Activated T-helper 1 cell treated with anti-CD3 and anti-CD28 coated beads, Interleukin-2, amount 50 U/mL, for 16 hours (primary cell): Measurements from ENCODE around the gene OR2T35.
"Not testable (repeated sequence)": the region's sequence is repeated elsewhere in the genome, so short reads cannot be mapped to it uniquely, and the experiment has no call there.

ENCODE experiments used
- DNase-seq, 2 donors: peaks; one replicate each; pipeline ENCODE4 v3.0.0-alpha.2; 2020; ENCODE audit warnings: low read depth in 1 of 2, low spot score in 1 of 2

The OR2T35 gene, protein sequence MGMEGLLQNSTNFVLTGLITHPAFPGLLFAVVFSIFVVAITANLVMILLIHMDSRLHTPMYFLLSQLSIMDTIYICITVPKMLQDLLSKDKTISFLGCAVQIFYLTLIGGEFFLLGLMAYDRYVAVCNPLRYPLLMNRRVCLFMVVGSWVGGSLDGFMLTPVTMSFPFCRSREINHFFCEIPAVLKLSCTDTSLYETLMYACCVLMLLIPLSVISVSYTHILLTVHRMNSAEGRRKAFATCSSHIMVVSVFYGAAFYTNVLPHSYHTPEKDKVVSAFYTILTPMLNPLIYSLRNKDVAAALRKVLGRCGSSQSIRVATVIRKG

DNA sequence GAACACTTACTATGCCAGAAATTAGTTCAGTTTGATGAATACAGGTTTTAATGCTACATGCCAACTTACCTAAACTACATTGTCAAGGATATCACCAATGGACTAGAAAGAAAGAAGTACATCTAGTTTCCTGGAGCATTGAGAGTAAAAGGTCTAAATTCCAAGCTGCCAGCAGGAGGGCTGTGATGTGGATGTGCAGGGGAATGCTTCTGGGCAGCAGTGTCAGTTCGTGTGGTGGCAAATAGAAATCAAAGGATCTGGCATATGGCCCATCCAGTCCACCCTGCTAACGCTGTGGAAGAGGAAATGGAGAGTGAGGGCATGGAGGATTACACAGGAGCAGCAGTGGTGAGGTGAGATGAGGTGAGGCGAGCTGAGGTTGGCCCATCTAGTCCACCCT lies at the start of gene OR2T35:
TSS of gene OR2T35 (minus strand) at position 101 of the 400 bp plus-strand sequence. CDS start 6,020 bp downstream, outside the sequence.
- not testable (repeated sequence) for DNase-seq

DNA sequence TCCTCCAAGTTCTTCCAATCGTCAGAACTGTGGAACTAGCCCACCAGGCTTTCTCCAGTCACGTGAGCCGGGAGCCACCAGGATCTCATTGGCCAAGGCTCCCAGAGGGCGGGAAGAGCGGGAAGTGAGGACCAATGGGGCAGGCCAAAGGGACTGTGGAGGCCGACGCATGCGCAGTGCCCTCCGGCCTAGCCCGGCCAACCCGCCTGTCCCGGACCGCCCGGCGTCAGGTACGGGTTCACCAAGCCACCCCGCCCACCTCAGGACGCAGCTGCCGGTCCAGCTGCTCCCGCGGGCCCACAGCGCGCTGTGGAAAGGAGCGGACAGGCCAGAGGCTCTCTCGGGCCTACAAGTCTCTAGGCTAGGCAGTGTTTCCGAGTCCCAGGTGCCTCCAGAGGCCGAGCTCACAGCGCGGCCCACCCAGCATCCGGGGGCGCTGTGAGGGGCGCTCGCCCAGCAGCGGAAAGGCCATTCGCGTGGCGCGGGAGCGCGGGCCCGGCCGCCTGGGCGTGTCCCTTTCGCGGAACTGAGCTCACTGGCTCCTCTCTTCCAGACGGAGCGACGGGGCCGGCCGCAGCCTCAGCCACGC lies 46.6 kb upstream of the OR2T35 start:
- DNase-seq, result no peak

DNA sequence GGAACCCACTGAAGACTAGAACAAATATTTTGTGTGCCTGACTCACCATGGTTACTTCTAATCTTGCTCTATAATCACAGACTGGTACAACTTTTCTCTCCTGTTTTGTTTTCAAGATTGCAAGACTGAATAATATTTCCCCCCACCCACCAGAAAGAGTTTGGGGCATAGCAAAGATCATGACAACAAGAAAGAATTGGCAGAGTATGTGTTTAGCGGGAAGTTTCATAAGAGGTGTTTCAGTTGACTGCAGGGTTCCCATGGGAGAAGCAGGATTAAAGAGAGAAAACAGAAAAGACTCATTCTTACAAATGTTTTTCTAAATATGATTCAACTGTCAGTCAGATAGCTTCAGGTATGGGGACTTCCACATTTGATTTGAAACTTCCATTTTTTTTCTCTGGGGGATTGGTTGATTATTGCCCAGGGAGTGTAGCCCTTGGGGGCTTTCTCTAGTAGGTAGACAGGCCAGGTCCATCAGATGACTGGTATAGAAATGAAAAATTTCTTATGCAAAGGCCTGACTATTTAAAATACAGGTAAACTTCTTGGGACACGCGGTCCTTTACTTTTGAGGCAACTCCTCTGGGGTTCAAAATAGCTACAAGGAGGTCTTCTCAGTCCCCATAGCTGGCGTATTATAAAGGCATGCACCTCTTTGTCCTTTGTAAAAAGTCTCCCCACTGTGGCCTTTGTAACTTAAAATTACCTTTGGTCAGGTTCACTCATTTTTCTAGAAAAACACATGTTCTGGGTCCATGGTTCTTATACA lies 43.6 kb upstream of the OR2T35 start:
- DNase-seq, result no peak

DNA sequence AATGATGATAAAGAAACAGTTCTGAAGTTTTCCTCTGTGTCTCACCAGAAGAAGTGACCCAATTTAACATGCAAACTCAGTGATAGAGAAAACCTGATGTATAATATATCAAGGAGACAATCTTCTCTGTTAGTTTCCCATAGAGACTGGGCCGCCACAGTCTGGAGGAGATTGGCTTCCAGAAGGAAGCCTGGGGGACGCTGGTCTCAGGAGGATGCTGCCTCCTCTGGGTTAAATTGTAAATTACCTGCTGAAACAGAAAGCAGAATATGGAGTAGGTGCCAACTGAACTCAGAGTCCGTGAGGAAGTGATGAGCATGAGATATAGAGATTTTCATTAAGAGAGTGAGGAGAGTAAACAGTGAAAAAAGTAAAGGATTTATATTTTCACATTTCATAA lies 41.7 kb upstream of the OR2T35 start:
- DNase-seq, result no peak

DNA sequence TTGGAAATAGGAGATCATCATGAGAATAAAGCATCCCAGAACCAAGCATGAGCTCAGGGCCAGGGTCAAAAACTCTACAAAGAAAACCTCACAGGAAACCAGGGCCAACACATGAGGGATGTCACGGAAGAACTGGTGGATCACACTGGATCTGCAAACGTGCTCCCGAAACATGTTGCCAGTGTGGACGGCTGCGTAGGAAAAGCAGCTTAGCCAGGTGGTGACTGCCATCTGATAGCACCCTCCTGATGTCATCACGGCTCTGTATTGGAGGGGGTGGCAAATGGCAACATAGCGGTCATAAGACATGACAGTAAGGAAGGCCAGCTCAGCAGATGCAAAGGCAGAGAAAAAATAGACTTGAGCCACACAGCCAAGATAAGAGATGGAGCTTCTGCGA lies 36.6 kb upstream of the OR2T35 start:
- no peak for DNase-seq

DNA sequence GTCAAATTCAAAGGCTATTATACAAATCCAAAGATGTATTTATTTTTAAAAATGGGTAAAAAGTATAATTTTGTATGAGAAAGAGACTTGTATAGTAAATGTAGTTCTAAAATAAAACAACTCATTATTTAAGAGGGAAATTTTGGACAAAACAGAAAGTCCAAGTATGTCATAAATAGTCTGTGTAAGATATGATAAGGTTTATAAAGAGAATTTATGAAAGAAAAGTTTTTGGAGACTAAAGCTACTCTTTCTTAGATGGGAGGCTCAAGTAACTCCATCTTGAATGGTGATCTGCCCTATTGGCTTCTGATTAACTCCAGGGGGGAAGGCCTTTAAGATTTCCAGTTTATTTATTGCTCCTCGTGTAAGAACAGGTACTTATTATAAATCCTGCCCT lies 24.9 kb upstream of the OR2T35 start:
- no peak for DNase-seq

DNA sequence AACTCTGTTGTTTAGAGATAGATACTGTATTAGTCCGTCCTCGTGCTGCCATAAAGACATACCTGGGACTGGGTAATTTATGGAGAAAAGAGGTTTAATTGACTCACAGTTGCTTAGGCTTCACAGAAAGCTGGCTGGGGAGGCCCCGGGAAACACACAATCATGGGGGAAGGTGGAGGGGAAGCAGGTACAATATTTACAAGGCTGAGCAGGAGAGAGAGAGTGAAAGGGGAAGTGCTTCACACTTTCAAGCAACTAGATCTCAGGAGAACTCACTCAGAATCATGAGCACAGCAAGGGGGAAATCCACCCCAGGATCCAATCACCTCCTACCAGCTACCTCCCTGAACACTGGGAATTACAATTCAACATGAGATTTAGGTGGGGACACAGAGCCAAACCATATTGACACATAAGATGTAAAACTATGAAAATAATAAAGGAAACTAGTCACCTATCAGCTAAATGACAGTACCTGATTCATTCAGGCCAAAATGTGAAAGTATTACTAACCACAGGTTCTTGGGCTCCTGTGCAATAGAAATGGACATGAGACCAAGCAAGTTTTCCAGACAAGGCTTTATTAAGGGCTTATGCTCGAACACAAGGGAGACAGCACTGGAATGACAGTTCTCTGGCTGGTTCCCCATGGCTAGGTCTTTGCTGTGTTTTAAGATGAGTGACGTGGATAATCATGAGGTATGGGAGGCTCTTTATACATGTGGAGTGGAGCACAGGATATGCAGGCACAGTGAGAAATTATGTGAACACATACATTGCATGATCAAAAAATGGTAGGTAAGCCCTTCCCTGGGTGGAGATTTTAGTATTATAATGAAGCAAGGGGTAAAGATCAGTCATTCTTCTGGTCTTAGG lies 18.6 kb upstream of the OR2T35 start:
- DNase-seq, result not testable (repeated sequence)

DNA sequence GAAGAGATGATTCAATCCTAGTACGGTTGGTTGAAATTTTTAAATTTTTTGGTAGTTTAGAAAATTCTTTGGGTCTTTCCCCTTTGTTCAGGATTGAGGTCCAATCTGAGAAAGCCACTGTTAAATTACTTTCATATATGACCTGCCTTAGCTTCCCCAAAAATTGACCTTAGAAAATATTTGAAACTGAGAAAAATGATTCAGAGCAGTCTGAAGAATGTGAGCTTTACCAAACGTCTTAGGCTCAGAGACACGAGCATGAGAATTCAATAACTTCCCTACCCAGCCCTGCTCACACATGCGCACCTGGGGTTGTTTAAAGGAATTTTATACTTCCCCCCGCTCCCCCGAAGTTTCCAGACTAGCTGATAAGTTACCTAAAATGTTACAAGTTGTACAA lies 11.7 kb upstream of the OR2T35 start:
- not testable (repeated sequence) for DNase-seq

DNA sequence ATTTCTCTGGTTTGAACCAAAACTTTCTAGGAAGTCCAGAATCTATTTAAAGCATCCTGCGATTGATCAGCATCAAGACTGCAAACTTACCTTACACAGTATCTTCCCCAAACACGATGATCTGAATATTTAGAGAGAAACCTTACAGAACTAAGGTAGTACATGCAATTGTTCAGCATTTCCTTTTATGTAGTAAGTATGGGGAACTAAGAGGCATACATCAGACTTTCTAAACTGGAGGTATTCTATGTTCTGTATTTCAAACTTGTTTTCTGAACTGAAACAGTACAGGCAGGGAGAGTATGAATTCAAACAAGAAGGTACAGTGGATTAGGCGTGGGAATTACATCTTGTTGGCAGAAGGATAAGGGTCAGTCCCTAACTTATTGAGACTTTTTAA lies 10.3 kb upstream of the OR2T35 start, which contains the start of gene OR2T27:
TSS of gene OR2T27 (minus strand) at position 175 of the 400 bp plus-strand sequence. CDS start 4,644 bp downstream, outside the sequence.
- not testable (repeated sequence) for DNase-seq

DNA sequence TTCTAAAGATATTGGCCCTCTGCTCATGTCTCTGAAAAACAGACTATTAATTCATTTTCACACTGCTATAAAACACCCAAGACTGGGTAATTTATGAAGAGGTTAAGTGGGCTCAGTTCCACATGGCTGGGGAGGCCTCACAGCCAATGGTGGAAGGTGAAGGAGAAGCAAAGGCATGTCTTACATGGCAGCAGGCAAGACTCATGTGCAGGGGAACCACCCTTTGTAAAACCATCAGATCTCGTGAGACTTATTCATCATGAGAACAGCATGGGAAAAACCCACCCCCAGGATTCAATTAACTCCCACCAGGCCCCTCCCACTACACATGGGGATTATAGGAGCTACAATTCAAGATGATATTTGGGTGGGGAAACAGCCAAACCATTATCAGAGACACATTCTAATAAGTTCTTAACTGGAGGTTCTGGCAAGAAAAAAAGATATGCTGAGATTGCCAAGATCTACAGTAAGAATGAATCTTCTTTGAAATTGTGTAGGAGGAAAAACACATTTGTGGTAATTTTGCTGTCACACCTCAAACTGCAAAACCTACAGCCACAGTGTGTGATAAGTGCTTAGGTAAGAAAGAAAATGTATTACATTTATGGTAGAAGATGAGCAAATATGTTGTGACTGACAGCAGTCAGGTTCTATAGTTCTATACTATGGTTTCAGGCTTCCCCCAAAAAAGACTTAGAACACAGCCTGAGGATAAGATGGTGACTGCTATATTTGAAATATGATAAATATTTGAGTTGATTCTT lies 3.9 kb upstream of the OR2T35 start:
- not testable (repeated sequence) for DNase-seq

DNA sequence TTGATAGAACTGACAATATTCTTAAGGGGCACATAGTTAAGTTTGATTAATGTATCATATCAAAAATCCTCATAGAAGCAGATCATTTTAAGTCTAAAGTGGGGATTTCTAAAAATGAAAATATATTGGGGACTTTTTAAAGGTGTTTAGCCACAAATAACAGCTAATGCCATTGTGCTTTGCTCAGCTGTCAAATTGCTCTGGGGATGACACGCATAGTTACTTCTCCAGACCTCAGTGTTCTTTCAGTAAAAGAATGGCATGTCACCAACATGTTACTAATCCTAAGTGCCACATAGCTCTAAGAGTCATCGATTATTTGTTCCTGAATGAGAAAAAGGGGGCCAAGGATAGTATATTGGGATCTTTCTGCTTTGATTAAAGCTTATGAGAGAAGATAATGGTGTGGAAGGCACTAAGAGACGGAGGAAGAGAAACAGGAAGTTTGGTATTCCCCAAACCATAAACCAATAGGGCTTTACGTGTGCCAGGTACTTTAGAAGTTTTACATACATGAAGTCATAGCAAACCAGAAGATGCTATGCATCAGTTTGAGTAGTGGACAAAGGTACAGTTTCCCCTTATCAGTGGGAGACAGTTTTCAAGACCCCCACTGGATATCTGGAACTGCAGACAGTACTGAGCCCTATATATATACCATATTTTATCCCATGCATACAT lies 2.0 kb downstream of the OR2T35 start:
- DNase-seq, result not testable (repeated sequence)

DNA sequence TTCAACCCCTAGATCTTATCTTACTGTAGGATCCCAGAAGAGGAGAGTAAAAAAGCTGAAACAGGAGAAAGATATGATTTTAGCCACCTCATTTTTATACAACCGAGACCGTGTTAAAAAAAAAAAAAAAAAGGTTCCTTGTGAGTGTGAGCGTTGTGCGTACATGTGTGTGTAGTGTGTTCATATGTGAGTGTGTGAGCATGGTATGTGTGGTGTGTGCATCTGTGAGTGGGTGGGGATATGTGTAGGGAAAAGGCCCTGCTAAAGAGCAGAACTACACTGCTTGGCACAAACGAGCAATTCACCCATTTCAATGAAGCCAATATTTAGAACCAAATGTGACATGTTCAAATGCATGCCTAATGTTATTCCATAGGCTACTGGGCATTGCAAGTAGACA lies 3.5 kb downstream of the OR2T35 start:
- DNase-seq, result not testable (repeated sequence)

DNA sequence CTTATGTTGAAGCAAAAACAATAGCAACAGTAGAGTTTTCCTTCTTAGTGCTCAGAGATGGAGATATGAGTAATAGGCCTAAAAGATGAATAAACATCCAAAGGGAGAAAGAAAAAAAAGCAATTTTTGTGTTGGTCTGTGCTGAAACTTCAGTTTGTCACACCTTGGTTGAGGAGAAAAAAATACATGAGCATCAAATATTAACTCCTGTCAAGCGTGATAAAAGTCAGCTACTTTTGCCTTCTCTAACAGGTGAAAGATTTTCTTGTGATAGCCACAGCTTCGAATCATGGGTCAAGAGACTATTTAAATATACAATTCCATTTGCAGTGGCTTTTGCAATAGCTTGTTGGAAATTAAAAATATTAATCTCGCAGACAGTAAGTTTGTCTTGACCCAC lies 4.2 kb downstream of the OR2T35 start:
- not testable (repeated sequence) for DNase-seq

DNA sequence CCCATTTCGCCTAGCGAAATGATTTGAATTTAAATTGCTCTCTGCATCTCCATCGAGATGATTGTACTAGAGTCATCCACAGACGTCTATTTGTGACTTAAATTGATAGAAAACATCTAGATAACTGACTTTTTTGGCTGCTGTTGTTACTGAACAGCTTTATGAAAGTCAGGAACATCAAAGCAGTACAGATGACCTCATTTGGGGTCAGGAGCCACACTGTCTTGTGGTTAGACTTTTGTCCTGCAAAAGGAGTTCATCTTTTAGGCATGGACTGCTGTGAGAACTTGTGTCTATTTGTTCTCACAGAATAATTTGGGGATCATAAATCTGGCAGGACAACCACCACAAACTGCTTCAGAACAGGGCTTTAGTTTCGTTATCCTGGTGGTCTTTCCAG lies 5.4 kb downstream of the OR2T35 start:
- not testable (repeated sequence) for DNase-seq

DNA sequence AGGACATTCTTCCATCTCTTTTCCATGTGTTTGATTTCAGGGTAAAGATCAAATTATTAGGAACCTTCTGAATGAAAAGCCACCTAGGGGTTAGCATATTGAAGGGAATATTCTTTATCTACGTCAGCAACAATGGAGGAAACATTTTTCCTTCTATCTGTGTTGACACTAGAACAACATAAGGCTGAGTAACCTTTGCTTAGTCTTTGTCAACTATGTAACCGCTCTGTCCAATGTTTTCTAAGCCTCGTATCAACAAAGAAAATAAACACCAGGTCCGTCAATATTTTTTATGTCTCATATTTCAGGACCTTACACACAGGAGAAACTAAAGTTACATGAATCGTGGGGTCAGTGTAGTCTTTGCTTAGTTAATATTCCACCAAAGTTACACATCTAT lies 8.5 kb downstream of the OR2T35 start:
- DNase-seq, result not testable (repeated sequence)

DNA sequence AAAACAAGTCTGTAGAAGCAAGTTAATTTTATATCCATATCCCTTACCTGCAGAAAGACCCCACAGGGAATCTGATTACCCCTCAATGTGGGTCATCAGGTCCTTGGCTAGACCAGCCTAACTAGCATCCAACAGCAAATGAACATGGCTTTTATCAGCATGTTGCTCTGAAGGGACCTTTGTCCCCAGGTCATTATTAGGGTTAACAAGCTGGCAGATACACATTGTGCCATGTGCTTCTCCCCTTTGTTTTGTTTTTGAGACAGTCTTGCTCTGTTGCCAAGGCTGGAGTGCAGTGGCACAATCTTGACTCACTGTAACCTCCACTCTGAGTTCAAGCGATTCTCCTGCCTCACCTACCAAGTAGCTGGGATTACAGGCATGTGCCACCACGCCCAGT lies 10.1 kb downstream of the OR2T35 start, which contains the start of gene OR2T11:
TSS of gene OR2T11 (minus strand) at position 101 of the 400 bp plus-strand sequence. CDS start 7,963 bp downstream, outside the sequence.
- not testable (repeated sequence) for DNase-seq

DNA sequence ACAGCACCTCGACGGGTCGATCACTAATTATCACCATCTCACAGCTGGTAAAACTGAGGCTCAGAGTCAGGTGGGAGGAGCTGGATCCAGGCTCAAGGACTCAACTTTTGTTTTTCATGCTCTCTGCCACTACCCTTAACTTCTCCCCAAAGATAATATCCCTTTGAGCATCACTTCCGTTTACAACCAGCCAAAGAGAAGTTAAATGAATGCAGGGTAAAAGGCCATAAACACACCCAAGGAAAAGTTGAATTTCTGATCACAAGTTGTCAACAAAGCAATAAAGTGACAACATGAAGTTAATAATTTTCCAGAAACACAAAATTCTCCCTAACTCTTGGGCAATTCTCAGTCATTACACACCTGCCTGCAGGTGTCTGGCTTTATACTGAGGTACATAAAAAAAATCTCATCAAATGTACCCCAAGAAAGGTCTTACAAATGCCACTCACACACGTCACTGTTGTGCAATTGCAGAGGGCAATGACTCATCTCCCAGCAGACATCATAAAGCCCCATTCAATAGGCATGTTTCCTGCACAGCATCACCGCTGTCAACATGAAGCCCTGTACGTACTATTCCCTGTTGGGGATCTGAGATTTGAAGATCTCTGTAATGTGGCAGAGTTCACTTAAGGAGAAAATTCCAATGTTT lies 13.6 kb downstream of the OR2T35 start:
- DNase-seq, result no peak

DNA sequence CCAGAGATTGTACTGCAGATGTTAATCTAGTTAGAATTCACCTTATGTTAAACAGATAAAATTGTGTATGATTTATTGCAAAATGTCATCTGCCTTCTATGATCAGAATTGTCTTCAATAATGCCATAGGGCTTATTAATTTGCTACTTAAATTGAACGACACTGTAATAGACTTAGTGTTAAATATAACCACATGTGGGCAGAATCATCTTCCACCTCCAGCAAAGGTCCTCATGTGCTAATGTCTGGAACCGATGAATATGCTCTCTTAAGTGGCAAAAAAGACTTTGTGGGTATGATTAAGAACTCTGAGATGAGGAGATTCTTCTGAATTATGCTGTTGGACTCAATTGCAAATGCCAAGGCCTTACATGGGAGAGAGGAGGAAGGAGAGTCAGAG lies 14.5 kb downstream of the OR2T35 start:
- DNase-seq, result no peak
